Left ventricle myocardium inferior (tissue), 1 donor: Measurements from ENCODE around the gene XRCC5. TPM values are rescaled to one million over a fixed set of nuclear protein-coding genes. Genes with fewer than 3 reads are reported as not detected.

Source experiments
- DNase-seq: peaks from one replicate; pipeline ENCODE4 v3.0.0-alpha.2; 2020
- H3K27ac ChIP-seq: fragments of 200-600 bp; replicated peaks from 2 replicates; pipeline ENCODE4 v1.8.0; 2021
- H3K27me3 ChIP-seq: fragments of 200-600 bp; 2 replicates; pipeline ENCODE4 v1.8.0; 2021; ENCODE audit warnings: low read depth
- H3K36me3 ChIP-seq: fragments of 200-600 bp; 2 replicates; pipeline ENCODE4 v1.8.0; 2021
- H3K4me1 ChIP-seq: fragments of 200-600 bp; 2 replicates; pipeline ENCODE4 v1.8.0; 2021
- H3K4me3 ChIP-seq: fragments of 200-600 bp; 2 replicates; pipeline ENCODE4 v1.8.0; 2021; ENCODE audit warnings: mild to moderate bottlenecking, moderate library complexity
- H3K9me3 ChIP-seq: fragments of 200-600 bp; replicated peaks from 2 replicates; pipeline ENCODE4 v1.8.0; 2021
- intact Hi-C: fragments of 100-400 bp; cut with micrococcal nuclease; formaldehyde crosslinking; loops from one replicate; pipeline ENCODE4 v1.11.0; 2022
- total RNA-seq: library from RNA; stranded (reverse); fragmentation: NEBNext Ultra II Directional; extraction: Animal tissue kit (Norgen Biotek cat#: 25700); gene quantifications from one replicate; pipeline ENCODE4 v1.2.1, GENCODE V29; 2021
- TF ChIP-seq, protein P1 (sequence below): fragments of 200-600 bp; IDR thresholded peaks from 2 replicates; pipeline ENCODE4 v1.8.0; 2021; ENCODE audit warnings: antibody characterized with exemption, mild to moderate bottlenecking, borderline replicate concordance
- donor health status: DM: no; HTN: yes; CAD: no; lungs with severe emphysema.

Gene XRCC5
- total RNA-seq, 1 donor from 2014 or later, result 110 TPM

DNA sequence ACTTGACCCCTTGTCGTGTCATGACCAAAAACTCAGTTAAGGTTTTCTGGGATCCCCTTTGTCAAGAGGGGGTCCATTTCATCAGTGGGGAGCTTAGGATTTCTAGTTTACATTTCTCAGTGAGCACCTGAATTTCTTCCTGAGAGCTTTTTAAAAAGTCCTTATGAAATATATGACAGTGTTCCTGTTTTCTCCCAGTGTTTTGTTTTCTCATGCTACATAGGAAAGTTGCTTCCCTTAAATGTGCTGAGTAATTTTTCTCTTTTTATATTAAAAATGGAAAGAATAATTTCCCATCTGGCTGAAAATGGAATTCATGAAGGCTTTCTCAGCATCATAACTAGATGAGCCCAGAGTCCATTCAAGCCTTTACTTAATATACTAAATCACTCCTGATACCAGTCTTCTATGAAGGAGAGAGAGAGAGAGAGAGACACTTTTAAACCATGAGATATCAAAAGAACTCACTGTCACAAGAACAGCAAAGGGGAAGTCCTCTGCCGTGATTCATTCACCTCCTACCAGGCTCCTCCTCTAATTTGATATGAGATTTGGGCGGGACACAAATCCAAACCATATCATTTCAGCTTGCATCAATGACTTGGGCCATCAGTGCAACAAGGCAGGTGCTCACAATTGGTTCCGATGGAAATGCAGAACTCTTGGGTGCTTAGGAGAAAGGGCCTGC lies 61.1 kb downstream of the XRCC5 start:
- no peak for DNase-seq
- Histone ChIP-seq H3K27me3 (no peaks in the 10 kb centered on the region), H3K4me1 (peaks cover 15% of the 10 kb centered on the region), H3K4me3 (no peak overlapping the region), H3K36me3 (peaks cover 62% of the 10 kb centered on the region), H3K9me3 (no peaks in the 10 kb centered on the region), H3K27ac (no peak overlapping the region)
- TF ChIP-seq, protein P1, sequence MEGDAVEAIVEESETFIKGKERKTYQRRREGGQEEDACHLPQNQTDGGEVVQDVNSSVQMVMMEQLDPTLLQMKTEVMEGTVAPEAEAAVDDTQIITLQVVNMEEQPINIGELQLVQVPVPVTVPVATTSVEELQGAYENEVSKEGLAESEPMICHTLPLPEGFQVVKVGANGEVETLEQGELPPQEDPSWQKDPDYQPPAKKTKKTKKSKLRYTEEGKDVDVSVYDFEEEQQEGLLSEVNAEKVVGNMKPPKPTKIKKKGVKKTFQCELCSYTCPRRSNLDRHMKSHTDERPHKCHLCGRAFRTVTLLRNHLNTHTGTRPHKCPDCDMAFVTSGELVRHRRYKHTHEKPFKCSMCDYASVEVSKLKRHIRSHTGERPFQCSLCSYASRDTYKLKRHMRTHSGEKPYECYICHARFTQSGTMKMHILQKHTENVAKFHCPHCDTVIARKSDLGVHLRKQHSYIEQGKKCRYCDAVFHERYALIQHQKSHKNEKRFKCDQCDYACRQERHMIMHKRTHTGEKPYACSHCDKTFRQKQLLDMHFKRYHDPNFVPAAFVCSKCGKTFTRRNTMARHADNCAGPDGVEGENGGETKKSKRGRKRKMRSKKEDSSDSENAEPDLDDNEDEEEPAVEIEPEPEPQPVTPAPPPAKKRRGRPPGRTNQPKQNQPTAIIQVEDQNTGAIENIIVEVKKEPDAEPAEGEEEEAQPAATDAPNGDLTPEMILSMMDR, result no peak
- intact Hi-C loops, result no loop called here

DNA sequence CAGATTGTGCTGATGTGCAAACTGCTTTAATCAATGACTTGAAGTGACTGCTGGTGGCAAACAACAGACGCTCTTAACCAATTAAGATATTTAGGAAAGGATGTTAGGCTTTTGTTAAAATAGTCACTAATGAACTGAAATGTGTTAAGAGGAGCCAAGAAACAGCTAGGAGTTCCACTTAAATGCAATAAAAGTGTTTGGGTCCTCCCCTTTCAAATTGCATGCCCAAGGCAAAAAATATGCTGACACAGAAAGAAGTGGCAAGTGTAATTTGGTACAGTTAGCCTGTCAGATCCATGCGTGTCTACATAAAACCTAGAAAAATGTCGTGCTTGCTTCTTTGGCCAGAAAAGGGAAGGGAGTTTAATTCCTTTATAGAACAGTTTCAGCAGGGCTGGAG lies 61.9 kb downstream of the XRCC5 start:
- Histone ChIP-seq H3K4me1 (peaks cover 8% of the 10 kb centered on the region), H3K9me3 (no peaks in the 10 kb centered on the region), H3K4me3 (no peak overlapping the region), H3K36me3 (peaks cover 63% of the 10 kb centered on the region), H3K27me3 (no peaks in the 10 kb centered on the region), H3K27ac (no peak overlapping the region)
- no peak for DNase-seq
- TF ChIP-seq, protein P1, result no peak
- intact Hi-C loops, result no loop called here

DNA sequence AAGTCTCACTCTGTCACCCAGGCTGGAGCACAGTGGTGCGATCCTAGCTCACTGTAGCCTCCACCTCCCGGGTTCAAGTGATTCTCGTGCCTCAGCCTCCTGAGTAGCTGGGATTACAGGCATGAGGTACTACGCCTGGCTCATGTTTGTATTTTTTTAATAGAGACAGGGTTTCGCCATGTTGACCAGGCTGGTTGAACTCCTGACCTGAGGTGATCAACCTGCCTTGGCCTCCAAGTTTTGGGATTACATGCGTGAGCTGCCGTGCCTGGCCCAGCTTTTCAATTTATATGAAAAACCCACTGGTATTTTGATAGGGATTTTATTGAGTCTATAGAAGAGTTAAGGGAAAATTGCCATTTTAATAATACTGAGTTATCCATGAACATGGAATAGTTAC lies 63.3 kb downstream of the XRCC5 start:
- Histone ChIP-seq H3K4me3 (no peak overlapping the region), H3K27ac (no peak overlapping the region), H3K9me3 (no peaks in the 10 kb centered on the region), H3K36me3 (peaks cover 60% of the 10 kb centered on the region), H3K27me3 (no peaks in the 10 kb centered on the region), H3K4me1 (peaks cover 8% of the 10 kb centered on the region)
- intact Hi-C loops, result no loop called here
- TF ChIP-seq, protein P1, result no peak
- no peak for DNase-seq

DNA sequence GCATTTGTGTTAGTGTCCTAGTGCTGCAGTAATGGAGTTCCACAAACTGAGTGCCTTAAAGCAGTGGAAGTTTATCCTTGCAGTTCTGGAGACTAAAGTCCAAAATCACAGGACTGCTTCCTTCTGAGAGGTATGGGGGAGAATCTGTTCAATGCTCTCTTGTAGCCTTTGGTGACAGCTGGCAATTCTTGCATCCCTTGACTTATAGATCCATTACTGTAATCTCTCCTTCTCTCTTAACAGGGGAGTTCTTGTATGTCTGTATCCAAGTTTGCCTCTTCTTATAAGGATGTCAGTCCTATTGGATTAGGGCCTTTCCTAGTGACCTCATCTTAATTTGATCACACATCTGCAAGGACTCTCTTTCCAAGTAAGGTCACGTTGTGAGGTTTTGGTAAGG lies 69.9 kb downstream of the XRCC5 start:
- TF ChIP-seq, protein P1, result no peak
- peaks cover 47% of the 10 kb centered on the region for H3K36me3 ChIP-seq

DNA sequence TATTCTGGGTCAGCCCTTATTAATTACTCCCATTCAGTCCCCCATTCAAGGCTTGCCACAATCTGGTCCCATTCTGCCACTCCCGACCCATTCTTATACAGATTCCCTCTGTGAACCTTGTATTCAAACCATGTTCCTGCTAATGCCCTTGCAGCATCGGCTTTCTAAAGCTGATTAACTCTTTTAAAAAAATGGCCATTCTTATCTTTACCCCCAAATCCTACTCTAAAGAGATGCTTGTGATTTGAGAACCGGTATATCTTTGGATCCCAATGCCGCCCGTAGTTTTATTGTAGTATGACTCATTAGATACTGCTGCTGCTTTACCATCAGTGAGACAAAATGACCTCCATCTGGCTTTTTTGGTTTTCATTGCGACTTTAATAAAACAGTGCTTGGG lies 72.2 kb downstream of the XRCC5 start:
- intact Hi-C loops, result no loop called here
- no peak overlapping the region for H3K27ac ChIP-seq

More for the DNA sequence above, 69.9 kb downstream of the XRCC5 start:
- H3K4me1 ChIP-seq, result no peaks in the 10 kb centered on the region
- DNase-seq, result no peak
- no peaks in the 10 kb centered on the region for H3K27me3 ChIP-seq
- intact Hi-C loops, result no loop called here
- H3K27ac ChIP-seq, result no peak overlapping the region
- no peak overlapping the region for H3K4me3 ChIP-seq
- no peaks in the 10 kb centered on the region for H3K9me3 ChIP-seq

More for the DNA sequence above, 72.2 kb downstream of the XRCC5 start:
- H3K27me3 ChIP-seq, result no peaks in the 10 kb centered on the region
- H3K4me1 ChIP-seq, result peaks cover under 1% of the 10 kb centered on the region
- TF ChIP-seq, protein P1, result no peak
- no peak for DNase-seq
- peaks cover 24% of the 10 kb centered on the region for H3K36me3 ChIP-seq
- no peaks in the 10 kb centered on the region for H3K9me3 ChIP-seq
- H3K4me3 ChIP-seq, result no peak overlapping the region
